Stimulated activated naive B cell treated with anti-CD40 and anti-IgM and Interleukin-4, amounts not matched to agents 10 μg/mL and 1 μg/mL and 100 μg/mL, for 72 hours (primary cell): ENCODE data around the gene ADCYAP1R1.

Experiments used
- ATAC-seq, 2 donors: fragments of 150-1000 bp; cut with Tn5 transposase; replicated peaks; 2 replicates each; pipeline ENCODE4 v1.10.0; 2021; ENCODE audit warnings: moderate library complexity in 1 of 2
- DNase-seq: peaks from one replicate; pipeline ENCODE4 v3.0.0; 2021
- H3K27ac Mint-ChIP-seq: one replicate; pipeline ENCODE4 v1.8.0; 2022; ENCODE audit warnings: mild to moderate bottlenecking, mixed read lengths
- H3K27me3 Mint-ChIP-seq, 2 donors: one replicate each; pipeline ENCODE4 v1.8.0; 2022; ENCODE audit warnings: mixed read lengths in 2 of 2
- H3K36me3 Mint-ChIP-seq, 2 donors: one replicate each; pipeline ENCODE4 v1.8.0; 2022; ENCODE audit warnings: mixed read lengths in 2 of 2, mild to moderate bottlenecking in 1 of 2
- H3K4me1 Mint-ChIP-seq, 2 donors: one replicate each; pipeline ENCODE4 v1.8.0; 2022; ENCODE audit warnings: mixed read lengths in 2 of 2, mild to moderate bottlenecking in 1 of 2
- H3K4me3 Mint-ChIP-seq, 2 donors: one replicate each; pipeline ENCODE4 v1.8.0; 2022; ENCODE audit warnings: mild to moderate bottlenecking in 2 of 2, mixed read lengths in 2 of 2, moderate library complexity in 1 of 2
- H3K9me3 Mint-ChIP-seq, 2 donors: one replicate each; pipeline ENCODE4 v1.8.0; 2022; ENCODE audit warnings: mixed read lengths in 2 of 2, mild to moderate bottlenecking in 1 of 2

The ADCYAP1R1 gene

GRCh38 chr7:31068006-31068675 is 16.0 kb downstream of the ADCYAP1R1 start:
- Mint-ChIP-seq H3K27ac (no peak overlapping the region), H3K27me3 (no peaks in the 10 kb centered on the region), H3K4me1 (no peaks in the 10 kb centered on the region), H3K4me3 (no peak overlapping the region), H3K36me3 (no peaks in the 10 kb centered on the region), H3K9me3 (no peaks in the 10 kb centered on the region)
- DNase-seq: no peak
- no peak for ATAC-seq

DNA sequence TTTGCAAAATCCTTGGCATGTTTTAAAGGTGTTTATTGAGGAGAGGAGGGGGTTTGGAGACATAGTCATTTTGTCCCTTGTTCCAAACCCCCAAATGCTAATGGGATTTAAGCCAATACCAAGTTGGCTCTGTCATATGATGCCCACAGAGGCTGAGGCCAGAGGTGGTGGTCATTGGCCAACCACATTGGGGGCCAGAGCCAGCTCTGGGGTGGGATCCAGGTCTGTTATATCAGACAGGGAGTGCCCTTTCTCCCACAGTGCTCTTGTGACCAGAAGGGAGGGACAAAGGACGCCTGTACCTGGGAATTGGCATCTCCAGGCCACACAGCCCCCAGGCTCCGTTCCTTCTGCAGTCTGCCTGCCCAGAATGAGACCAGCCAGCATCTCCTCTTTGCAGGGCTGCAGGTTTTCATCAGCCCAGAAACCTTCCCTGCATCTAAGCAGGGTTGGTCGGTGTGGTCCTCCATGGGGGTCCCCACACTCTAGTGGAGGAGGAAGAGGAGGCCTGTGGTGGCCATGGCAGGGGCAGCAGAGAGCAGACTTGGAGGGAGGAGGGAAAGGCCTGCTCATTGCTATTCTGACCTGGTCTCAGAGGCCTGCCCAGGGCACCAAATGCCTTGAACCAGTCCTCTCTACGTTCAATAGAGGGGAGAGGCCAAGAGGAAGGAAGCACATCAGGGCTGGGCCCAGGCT is 17.9 kb downstream of the ADCYAP1R1 start:
- H3K27me3 Mint-ChIP-seq: no peaks in the 10 kb centered on the region
- no peaks in the 10 kb centered on the region for H3K36me3 Mint-ChIP-seq
- no peaks in the 10 kb centered on the region for H3K4me1 Mint-ChIP-seq
- ATAC-seq: no peak
- no peaks in the 10 kb centered on the region for H3K9me3 Mint-ChIP-seq
- no peak for DNase-seq
- no peak overlapping the region for H3K27ac Mint-ChIP-seq
- no peak overlapping the region for H3K4me3 Mint-ChIP-seq

- no peaks in the 10 kb centered on the region for H3K9me3 Mint-ChIP-seq
- no peak overlapping the region for H3K27ac Mint-ChIP-seq
- ATAC-seq: no peak
- no peaks in the 10 kb centered on the region for H3K4me1 Mint-ChIP-seq
- H3K36me3 Mint-ChIP-seq: no peaks in the 10 kb centered on the region
- H3K4me3 Mint-ChIP-seq: no peak overlapping the region
- H3K27me3 Mint-ChIP-seq: peaks cover 0 to 7% of the 10 kb centered on the region in 2 donors
- DNase-seq: no peak
Observed at GRCh38 chr7:31070991-31071644, 19.0 kb downstream of the ADCYAP1R1 start.

- H3K9me3 Mint-ChIP-seq: no peaks in the 10 kb centered on the region
- DNase-seq (no peak), ATAC-seq (no peak)
- H3K4me1 Mint-ChIP-seq: no peaks in the 10 kb centered on the region
- H3K27ac Mint-ChIP-seq: no peak overlapping the region
- peaks cover 0 to 7% of the 10 kb centered on the region in 2 donors for H3K27me3 Mint-ChIP-seq
- H3K4me3 Mint-ChIP-seq: no peak overlapping the region
- H3K36me3 Mint-ChIP-seq: no peaks in the 10 kb centered on the region
Observed at GRCh38 chr7:31071645-31072029, 19.5 kb downstream of the ADCYAP1R1 start.

DNA sequence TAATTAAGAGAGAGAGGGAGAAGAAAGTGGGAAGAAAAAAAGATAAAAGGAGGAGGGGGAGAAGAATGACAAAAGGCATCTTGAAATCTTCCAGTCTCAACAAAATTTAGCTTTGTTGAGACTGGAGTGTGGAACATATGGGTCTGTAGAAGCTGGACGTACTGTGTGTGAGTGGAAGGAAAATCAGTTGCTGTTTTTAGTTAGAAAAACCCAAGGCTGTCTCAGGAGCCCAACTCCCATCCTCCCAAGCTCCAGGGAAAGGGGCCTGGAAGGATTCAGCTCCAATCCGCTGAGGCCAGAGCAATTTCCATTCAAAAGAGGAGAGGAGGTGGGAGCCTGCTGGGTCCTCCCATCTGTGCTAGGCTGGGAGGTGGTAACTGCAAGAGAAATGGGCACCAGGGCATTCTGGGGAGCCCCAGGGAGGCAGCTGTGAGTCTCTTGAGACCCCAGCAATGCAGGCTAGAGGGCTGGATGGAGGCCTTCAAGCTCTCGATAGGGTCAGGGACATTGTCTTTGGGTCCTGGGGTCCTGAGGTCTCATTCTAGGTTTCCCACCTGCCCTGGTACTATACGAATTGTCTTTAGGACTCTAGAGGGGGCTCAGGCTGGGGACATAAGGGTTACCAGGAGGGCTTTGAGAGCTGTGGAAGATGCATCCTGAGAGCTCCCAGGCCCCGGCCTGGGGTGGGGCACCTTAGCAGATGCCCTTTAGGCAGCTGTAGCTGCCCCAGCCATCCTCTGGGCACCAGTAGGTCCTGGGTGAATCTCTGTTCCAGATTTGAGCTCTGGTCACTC is 21.4 kb downstream of the ADCYAP1R1 start:
- H3K36me3 Mint-ChIP-seq: no peaks in the 10 kb centered on the region
- DNase-seq: no peak
- peaks cover 0 to 7% of the 10 kb centered on the region in 2 donors for H3K27me3 Mint-ChIP-seq
- no peak overlapping the region for H3K4me3 Mint-ChIP-seq
- no peak for ATAC-seq
- no peaks in the 10 kb centered on the region for H3K9me3 Mint-ChIP-seq
- H3K27ac Mint-ChIP-seq: no peak overlapping the region
- H3K4me1 Mint-ChIP-seq: no peaks in the 10 kb centered on the region

- Mint-ChIP-seq H3K4me1 (no peaks in the 10 kb centered on the region), H3K27ac (no peak overlapping the region)
- no peak for DNase-seq
Observed at GRCh38 chr7:31074120-31074383, 21.9 kb downstream of the ADCYAP1R1 start.

DNA sequence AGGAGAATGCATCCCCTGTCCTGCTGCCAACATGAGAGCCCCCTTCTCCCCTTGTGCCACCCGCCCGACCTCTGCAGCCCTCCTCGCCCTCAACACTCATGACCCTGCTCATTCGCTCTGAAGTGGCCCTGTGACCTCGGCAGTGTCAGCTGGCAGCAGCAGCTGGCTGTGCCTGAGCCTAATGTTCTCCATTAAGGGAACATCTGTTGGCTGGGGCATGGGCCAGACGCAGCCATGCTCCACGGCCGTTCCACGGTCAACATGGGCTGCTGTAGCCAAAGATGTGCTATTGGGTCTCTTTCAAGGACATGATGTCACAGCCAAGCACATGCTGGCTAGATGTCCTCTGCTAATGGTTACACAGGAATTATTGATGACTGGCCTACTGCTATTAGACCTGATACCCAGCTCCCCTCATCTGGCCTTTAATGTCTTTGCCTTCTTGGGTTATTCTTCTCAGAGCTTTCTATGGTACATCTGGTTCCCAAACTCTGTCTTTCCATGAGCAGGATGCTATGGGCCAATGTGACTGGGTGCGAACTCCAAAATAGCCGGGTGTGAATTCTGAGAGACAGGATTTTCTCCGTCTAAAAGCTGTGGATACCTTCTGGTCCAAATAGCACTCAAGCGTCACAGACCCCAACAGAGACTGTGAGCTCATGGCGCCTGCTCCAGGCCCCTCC is 22.4 kb downstream of the ADCYAP1R1 start:
- Mint-ChIP-seq H3K27ac (no peak overlapping the region), H3K4me3 (no peak overlapping the region), H3K36me3 (no peaks in the 10 kb centered on the region), H3K4me1 (no peaks in the 10 kb centered on the region), H3K9me3 (no peaks in the 10 kb centered on the region), H3K27me3 (peaks cover 0 to 7% of the 10 kb centered on the region in 2 donors)
- DNase-seq: no peak
- no peak for ATAC-seq

More at GRCh38 chr7:31074120-31074383, 21.9 kb downstream of the ADCYAP1R1 start:
- H3K36me3 Mint-ChIP-seq: no peaks in the 10 kb centered on the region
- no peak for ATAC-seq
- peaks cover 0 to 7% of the 10 kb centered on the region in 2 donors for H3K27me3 Mint-ChIP-seq
- no peaks in the 10 kb centered on the region for H3K9me3 Mint-ChIP-seq
- no peak overlapping the region for H3K4me3 Mint-ChIP-seq

DNA sequence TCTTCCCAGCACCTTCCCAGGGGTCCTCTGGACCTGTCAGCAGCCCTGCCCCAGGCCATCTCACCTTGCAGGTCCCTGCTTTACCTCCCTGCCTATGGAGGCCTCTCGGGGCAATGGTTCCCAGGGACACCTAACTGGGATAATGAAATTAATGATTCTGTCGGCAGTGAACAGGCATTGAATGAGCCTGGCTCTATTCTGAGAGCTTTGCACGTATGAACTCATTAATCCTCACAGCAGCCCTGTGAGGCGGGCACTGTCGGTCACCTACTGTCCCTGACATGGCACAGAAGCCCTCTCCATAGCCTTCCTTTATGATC is 22.9 kb downstream of the ADCYAP1R1 start:
- DNase-seq (no peak), ATAC-seq (no peak)
- no peaks in the 10 kb centered on the region for H3K36me3 Mint-ChIP-seq
- H3K4me3 Mint-ChIP-seq: no peak overlapping the region
- no peaks in the 10 kb centered on the region for H3K4me1 Mint-ChIP-seq
- H3K9me3 Mint-ChIP-seq: no peaks in the 10 kb centered on the region
- peaks cover 0 to 10% of the 10 kb centered on the region in 2 donors for H3K27me3 Mint-ChIP-seq
- H3K27ac Mint-ChIP-seq: no peak overlapping the region

GRCh38 chr7:31076051-31076450 is 23.9 kb downstream of the ADCYAP1R1 start:
- Mint-ChIP-seq H3K9me3 (no peaks in the 10 kb centered on the region), H3K27ac (no peak overlapping the region), H3K36me3 (no peaks in the 10 kb centered on the region), H3K4me3 (no peak overlapping the region), H3K4me1 (no peaks in the 10 kb centered on the region), H3K27me3 (peaks cover 6 to 15% of the 10 kb centered on the region in 2 donors)
- ATAC-seq (no peak), DNase-seq (no peak)

GRCh38 chr7:31076641-31077310 is 24.7 kb downstream of the ADCYAP1R1 start:
- H3K27me3 Mint-ChIP-seq: peaks cover 11 to 15% of the 10 kb centered on the region in 2 donors
- no peaks in the 10 kb centered on the region for H3K4me1 Mint-ChIP-seq
- no peak for DNase-seq
- no peaks in the 10 kb centered on the region for H3K9me3 Mint-ChIP-seq
- H3K27ac Mint-ChIP-seq: no peak overlapping the region
- ATAC-seq: no peak
- H3K36me3 Mint-ChIP-seq: no peaks in the 10 kb centered on the region
- no peak overlapping the region for H3K4me3 Mint-ChIP-seq

GRCh38 chr7:31077484-31078362 is 25.6 kb downstream of the ADCYAP1R1 start:
- DNase-seq: no peak
- Mint-ChIP-seq H3K36me3 (no peaks in the 10 kb centered on the region), H3K9me3 (no peaks in the 10 kb centered on the region), H3K27ac (no peak overlapping the region), H3K4me3 (no peak overlapping the region), H3K4me1 (no peaks in the 10 kb centered on the region), H3K27me3 (peaks cover 15 to 20% of the 10 kb centered on the region in 2 donors)
- no peak for ATAC-seq

GRCh38 chr7:31078363-31078990 is 26.4 kb downstream of the ADCYAP1R1 start:
- Mint-ChIP-seq H3K4me3 (no peak overlapping the region), H3K27ac (no peak overlapping the region), H3K36me3 (no peaks in the 10 kb centered on the region), H3K9me3 (no peaks in the 10 kb centered on the region), H3K27me3 (peaks cover 15 to 24% of the 10 kb centered on the region in 2 donors), H3K4me1 (no peaks in the 10 kb centered on the region)
- ATAC-seq (no peak), DNase-seq (no peak)
